ENCODE measurements around the gene PRKN. TPM values are rescaled to one million over a fixed set of nuclear protein-coding genes. Genes with fewer than 3 reads are reported as not detected.

Gene PRKN
- total RNA-seq, 4 donors from 2014 or later, result 9.6 to 17.0 (median 11.6) TPM

- no peak for TF ChIP-seq CTCF (IDR thresholded peaks at IDR 0.05; ENCODE audit: low read depth)
Measured at GRCh38 chr6:161342039-161342438, 1385.5 kb downstream of the PRKN start.

GRCh38 chr6:161341638-161342037 lies 1385.9 kb downstream of the PRKN start:
- TF ChIP-seq CTCF (IDR thresholded peaks at IDR 0.05; ENCODE audit: low read depth), result no peak

GRCh38 chr6:161338015-161338414 lies 1389.6 kb downstream of the PRKN start:
- TF ChIP-seq CTCF (IDR thresholded peaks at IDR 0.05; ENCODE audit: low read depth), result no peak

- no peak for TF ChIP-seq CTCF (IDR thresholded peaks at IDR 0.05; ENCODE audit: low read depth)
Measured at GRCh38 chr6:161336479-161336878, 1391.1 kb downstream of the PRKN start.

GRCh38 chr6:161333410-161333809 lies 1394.2 kb downstream of the PRKN start:
- TF ChIP-seq CTCF (IDR thresholded peaks at IDR 0.05; ENCODE audit: low read depth), result no peak

- TF ChIP-seq CTCF (IDR thresholded peaks at IDR 0.05; ENCODE audit: low read depth), result no peak
Measured at GRCh38 chr6:161327360-161327953, 1400.1 kb downstream of the PRKN start.

- no peak for TF ChIP-seq CTCF (IDR thresholded peaks at IDR 0.05; ENCODE audit: low read depth)
Measured at GRCh38 chr6:161319231-161319630, 1408.3 kb downstream of the PRKN start.
